Measurements from ENCODE around the gene PDE6G. TPM values are rescaled to one million over a fixed set of nuclear protein-coding genes. Genes with fewer than 3 reads are reported as not detected.
"Not testable (repeated sequence)": the region's sequence is repeated elsewhere in the genome, so short reads cannot be mapped to it uniquely, and the experiment has no call there.

Gene PDE6G
- total and polyA plus RNA-seq, 11 donors: 0.67 to 2.3 (median 1.1) TPM; not detected in 7

- H3K27me3 ChIP-seq: no peaks in the 10 kb centered on the region
- H3K4me1 ChIP-seq: peaks cover 0 to 19% (median under 1%) of the 10 kb centered on the region in 12 donors
- no peak overlapping the region for H3K4me3 ChIP-seq
- H3K9me3 ChIP-seq: no peaks in the 10 kb centered on the region
- intact Hi-C loops (cut with DNase I): loop anchor here in 1 of 10 donors (2.0 kb wide), 1 partner anchor 34 kb away; no protein-coding TSS in a partner anchor
- 91 to 93% (median 92%) methylated on average over 9 to 17 of the region's 17 CpGs for WGBS, 4 donors
- ATAC-seq (no peak), DNase-seq (no peak)
- TF ChIP-seq POLR2A (IDR thresholded peaks at IDR 0.05): no peak
- TF ChIP-seq CTCF (IDR thresholded peaks at IDR 0.05): no peak
- H3K36me3 ChIP-seq: peaks cover 0 to 41% (median 25%) of the 10 kb centered on the region in 9 donors
- H3K27ac ChIP-seq: no peak overlapping the region
Observed at GRCh38 chr17:81676906-81677305, 20.6 kb upstream of the PDE6G start.

- peaks cover 0 to 12% (median 0%) of the 10 kb centered on the region in 12 donors for H3K4me1 ChIP-seq
- ATAC-seq, H3K4me3 ChIP-seq, H3K9me3 ChIP-seq, H3K27ac ChIP-seq, DNase-seq, H3K27me3 ChIP-seq: not testable (repeated sequence)
- H3K36me3 ChIP-seq: peaks cover 0 to 49% (median 35%) of the 10 kb centered on the region in 9 donors
- TF ChIP-seq CTCF (IDR thresholded peaks at IDR 0.05): peak; percentile 34 to 66 (median 58)
- intact Hi-C loops (cut with DNase I): loop anchor here in 1 of 10 donors (2.0 kb wide), 1 partner anchor 35 kb away; no protein-coding TSS in a partner anchor
- 34 to 43% (median 40%) methylated on average over 18 of the region's 18 CpGs for WGBS, 4 donors
Observed at GRCh38 chr17:81675515-81676221, 19.3 kb upstream of the PDE6G start.

GRCh38 chr17:81673561-81674258 lies 17.4 kb upstream of the PDE6G start:
- ATAC-seq: no peak
- WGBS, 4 donors: 83 to 88% (median 84%) methylated on average over 17 to 18 of the region's 18 CpGs
- Histone ChIP-seq H3K27ac (no peak overlapping the region), H3K4me1 (peaks cover 0 to 4% (median 0%) of the 10 kb centered on the region in 12 donors), H3K36me3 (peaks cover 0 to 64% (median 47%) of the 10 kb centered on the region in 9 donors), H3K9me3 (no peaks in the 10 kb centered on the region), H3K27me3 (no peaks in the 10 kb centered on the region), H3K4me3 (no peak overlapping the region)
- intact Hi-C loops (cut with DNase I): no loop called here
- no peak for DNase-seq
- TF ChIP-seq CTCF (IDR thresholded peaks at IDR 0.05) (no peak), POLR2A (IDR thresholded peaks at IDR 0.05) (no peak)

- Histone ChIP-seq H3K4me3 (no peak overlapping the region), H3K27me3 (no peaks in the 10 kb centered on the region), H3K4me1 (peaks cover 0 to 7% (median 0%) of the 10 kb centered on the region in 12 donors), H3K36me3 (peaks cover 0 to 65% (median 50%) of the 10 kb centered on the region in 9 donors), H3K9me3 (no peaks in the 10 kb centered on the region), H3K27ac (no peak overlapping the region)
- no peak for TF ChIP-seq POLR2A (IDR thresholded peaks at IDR 0.05)
- TF ChIP-seq CTCF (IDR thresholded peaks at IDR 0.05): no peak
- no peak for ATAC-seq
- WGBS, 4 donors: 89 to 93% (median 92%) methylated on average over 15 to 16 of the region's 16 CpGs
- no peak for DNase-seq
- intact Hi-C loops (cut with DNase I): no loop called here
Observed at GRCh38 chr17:81672954-81673353, 16.6 kb upstream of the PDE6G start.

Measured in heart left ventricle (tissue), 16 donors.